ENCODE measurements around the gene SOX6.

Gene SOX6

DNA sequence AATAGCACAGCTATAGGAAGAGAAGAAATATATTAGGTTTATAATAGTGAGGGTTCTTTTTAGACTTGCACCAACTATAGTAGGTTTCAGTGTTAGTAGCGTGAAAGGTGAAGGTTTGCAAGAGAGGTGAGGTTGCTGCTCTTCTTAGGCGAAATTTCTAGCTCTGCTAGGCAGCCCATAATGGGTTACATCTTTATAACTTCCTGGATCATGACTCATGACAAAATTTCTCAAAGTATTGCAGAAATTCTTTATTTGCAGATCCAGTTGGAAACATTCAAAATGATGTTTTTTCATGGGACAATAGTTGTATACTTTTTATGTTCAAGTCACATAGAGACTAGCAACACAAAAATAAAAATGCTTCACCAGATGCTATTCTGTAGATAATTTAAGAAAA is 260.0 kb downstream of the SOX6 start:
- Histone ChIP-seq H3K36me3 (ENCODE audit: control insufficient read depth, low read length) (no peaks in the 10 kb centered on the region), H4K20me1 (ENCODE audit: control insufficient read depth, insufficient read depth, low read depth, low read length) (no peaks in the 10 kb centered on the region), H3K4me2 (ENCODE audit: low read length) (no peak overlapping the region), H3K4me3 (ENCODE audit: low read length) (no peak overlapping the region), H3K79me2 (ENCODE audit: control insufficient read depth, low read length) (no peaks in the 10 kb centered on the region), H3K27ac (ENCODE audit: low read depth, low read length) (no peak overlapping the region), H3K27me3 (ENCODE audit: control insufficient read depth, low read length) (no peaks in the 10 kb centered on the region), H3K9me3 (ENCODE audit: control insufficient read depth, insufficient read depth, low read length) (no peaks in the 10 kb centered on the region), H3K4me1 (ENCODE audit: control insufficient read depth, low read length) (no peaks in the 10 kb centered on the region), H3K9me2 (replicated peaks; ENCODE audit: control insufficient read depth, low read length) (no peaks in the 10 kb centered on the region), H3F3A (ENCODE audit: control insufficient read depth, insufficient read depth) (no peaks in the 10 kb centered on the region)
- no peak for TF ChIP-seq EZH2phosphoT487 (IDR thresholded peaks at IDR 0.05; ENCODE audit: borderline replicate concordance, low read length)
- TF ChIP-seq, protein P1, sequence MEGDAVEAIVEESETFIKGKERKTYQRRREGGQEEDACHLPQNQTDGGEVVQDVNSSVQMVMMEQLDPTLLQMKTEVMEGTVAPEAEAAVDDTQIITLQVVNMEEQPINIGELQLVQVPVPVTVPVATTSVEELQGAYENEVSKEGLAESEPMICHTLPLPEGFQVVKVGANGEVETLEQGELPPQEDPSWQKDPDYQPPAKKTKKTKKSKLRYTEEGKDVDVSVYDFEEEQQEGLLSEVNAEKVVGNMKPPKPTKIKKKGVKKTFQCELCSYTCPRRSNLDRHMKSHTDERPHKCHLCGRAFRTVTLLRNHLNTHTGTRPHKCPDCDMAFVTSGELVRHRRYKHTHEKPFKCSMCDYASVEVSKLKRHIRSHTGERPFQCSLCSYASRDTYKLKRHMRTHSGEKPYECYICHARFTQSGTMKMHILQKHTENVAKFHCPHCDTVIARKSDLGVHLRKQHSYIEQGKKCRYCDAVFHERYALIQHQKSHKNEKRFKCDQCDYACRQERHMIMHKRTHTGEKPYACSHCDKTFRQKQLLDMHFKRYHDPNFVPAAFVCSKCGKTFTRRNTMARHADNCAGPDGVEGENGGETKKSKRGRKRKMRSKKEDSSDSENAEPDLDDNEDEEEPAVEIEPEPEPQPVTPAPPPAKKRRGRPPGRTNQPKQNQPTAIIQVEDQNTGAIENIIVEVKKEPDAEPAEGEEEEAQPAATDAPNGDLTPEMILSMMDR (IDR thresholded peaks at IDR 0.05; ENCODE audit: low read depth, low read length, poor library complexity, severe bottlenecking) = no peak

GRCh38 chr11:16095756-16096155 is 260.6 kb downstream of the SOX6 start:
- no peak for TF ChIP-seq EZH2phosphoT487 (IDR thresholded peaks at IDR 0.05; ENCODE audit: borderline replicate concordance, low read length)
- TF ChIP-seq, protein P1 (IDR thresholded peaks at IDR 0.05; ENCODE audit: low read depth, low read length, poor library complexity, severe bottlenecking) = no peak
- no peaks in the 10 kb centered on the region for H3K4me1 ChIP-seq (ENCODE audit: control insufficient read depth, low read length)
- no peak overlapping the region for H3K4me2 ChIP-seq (ENCODE audit: low read length)
- H3K4me3 ChIP-seq (ENCODE audit: low read length) = no peak overlapping the region
- H3K27me3 ChIP-seq (ENCODE audit: control insufficient read depth, low read length) = no peaks in the 10 kb centered on the region
- H3K27ac ChIP-seq (ENCODE audit: low read depth, low read length) = no peak overlapping the region
- no peaks in the 10 kb centered on the region for H4K20me1 ChIP-seq (ENCODE audit: control insufficient read depth, insufficient read depth, low read depth, low read length)
- H3K79me2 ChIP-seq (ENCODE audit: control insufficient read depth, low read length) = no peaks in the 10 kb centered on the region
- H3K36me3 ChIP-seq (ENCODE audit: control insufficient read depth, low read length) = no peaks in the 10 kb centered on the region
- no peaks in the 10 kb centered on the region for H3K9me3 ChIP-seq (ENCODE audit: control insufficient read depth, insufficient read depth, low read length)
- no peaks in the 10 kb centered on the region for H3K9me2 ChIP-seq (replicated peaks; ENCODE audit: control insufficient read depth, low read length)
- no peaks in the 10 kb centered on the region for H3F3A ChIP-seq (ENCODE audit: control insufficient read depth, insufficient read depth)

GRCh38 chr11:16093889-16094653 is 262.3 kb downstream of the SOX6 start:
- TF ChIP-seq, protein P1 (IDR thresholded peaks at IDR 0.05; ENCODE audit: low read depth, low read length, poor library complexity, severe bottlenecking) = no peak
- no peak for TF ChIP-seq EZH2phosphoT487 (IDR thresholded peaks at IDR 0.05; ENCODE audit: borderline replicate concordance, low read length)
- Histone ChIP-seq H3K4me2 (ENCODE audit: low read length) (no peak overlapping the region), H3K4me3 (ENCODE audit: low read length) (no peak overlapping the region)

More at GRCh38 chr11:16093889-16094653, 262.3 kb downstream of the SOX6 start:
- Histone ChIP-seq H4K20me1 (ENCODE audit: control insufficient read depth, insufficient read depth, low read depth, low read length) (no peaks in the 10 kb centered on the region), H3K27ac (ENCODE audit: low read depth, low read length) (no peak overlapping the region), H3K4me1 (ENCODE audit: control insufficient read depth, low read length) (no peaks in the 10 kb centered on the region), H3K36me3 (ENCODE audit: control insufficient read depth, low read length) (no peaks in the 10 kb centered on the region), H3K9me3 (ENCODE audit: control insufficient read depth, insufficient read depth, low read length) (no peaks in the 10 kb centered on the region), H3K79me2 (ENCODE audit: control insufficient read depth, low read length) (no peaks in the 10 kb centered on the region), H3K9me2 (replicated peaks; ENCODE audit: control insufficient read depth, low read length) (no peaks in the 10 kb centered on the region), H3K27me3 (ENCODE audit: control insufficient read depth, low read length) (no peaks in the 10 kb centered on the region), H3F3A (ENCODE audit: control insufficient read depth, insufficient read depth) (no peaks in the 10 kb centered on the region)
